Measurements from ENCODE around the gene AP1S3. TPM values are rescaled to one million over a fixed set of nuclear protein-coding genes. Genes with fewer than 3 reads are reported as not detected.
A peak's percentile ranks its signal among the peaks of the same experiment; 100 is the strongest.
"Not testable (repeated sequence)": the region's sequence is repeated elsewhere in the genome, so short reads cannot be mapped to it uniquely, and the experiment has no call there.

Gene AP1S3
- total RNA-seq, 1 donor from 2014 or later, result 3.0 TPM

- DNase-seq, result no peak
Measured at GRCh38 chr2:223801736-223802135, 35.6 kb downstream of the AP1S3 start.

GRCh38 chr2:223800908-223801307 is 36.5 kb downstream of the AP1S3 start:
- no peak for DNase-seq

- peak; percentile 74 for DNase-seq
Measured at GRCh38 chr2:223797811-223798721, 39.3 kb downstream of the AP1S3 start.

- DNase-seq, result no peak
Measured at GRCh38 chr2:223797037-223797436, 40.3 kb downstream of the AP1S3 start.

- no peak for DNase-seq
Measured at GRCh38 chr2:223789423-223789822, 48.0 kb downstream of the AP1S3 start.

- no peak for DNase-seq
Measured at GRCh38 chr2:223788826-223789225, 48.6 kb downstream of the AP1S3 start.

GRCh38 chr2:223788106-223788505 is 49.3 kb downstream of the AP1S3 start:
- DNase-seq, result not testable (repeated sequence)

- no peak for DNase-seq
Measured at GRCh38 chr2:223787358-223787757, 50.0 kb downstream of the AP1S3 start.

GRCh38 chr2:223786943-223787342 is 50.4 kb downstream of the AP1S3 start:
- DNase-seq, result no peak

- DNase-seq, result no peak
Measured at GRCh38 chr2:223786236-223786635, 51.1 kb downstream of the AP1S3 start.

- no peak for DNase-seq
Measured at GRCh38 chr2:223784221-223784772, 53.1 kb downstream of the AP1S3 start.

- no peak for DNase-seq
Measured at GRCh38 chr2:223782629-223783028, 54.8 kb downstream of the AP1S3 start.

- no peak for DNase-seq
Measured at GRCh38 chr2:223781560-223781959, 55.8 kb downstream of the AP1S3 start.

GRCh38 chr2:223779877-223780276 is 57.5 kb downstream of the AP1S3 start:
- no peak for DNase-seq

- DNase-seq, result no peak
Measured at GRCh38 chr2:223774193-223774592, 63.2 kb downstream of the AP1S3 start.

GRCh38 chr2:223772363-223772762 is 65.0 kb downstream of the AP1S3 start:
- DNase-seq, result no peak

GRCh38 chr2:223771475-223771874 is 65.9 kb downstream of the AP1S3 start:
- DNase-seq, result no peak

GRCh38 chr2:223768179-223768578 is 69.2 kb downstream of the AP1S3 start:
- DNase-seq, result peak; percentile 16

- DNase-seq, result no peak
Measured at GRCh38 chr2:223767341-223767740, 70.0 kb downstream of the AP1S3 start.

GRCh38 chr2:223765221-223765785 is 72.1 kb downstream of the AP1S3 start:
- no peak for DNase-seq

- no peak for DNase-seq
Measured at GRCh38 chr2:223764796-223765195, 72.6 kb downstream of the AP1S3 start.

- DNase-seq, result peak; percentile 3
Measured at GRCh38 chr2:223762853-223763252, 74.5 kb downstream of the AP1S3 start.

- DNase-seq, result not testable (repeated sequence)
Measured at GRCh38 chr2:223761746-223762145, 75.6 kb downstream of the AP1S3 start.
